Neural progenitor cell (in vitro differentiated cells): ENCODE data around the gene G0S2. TPM values are rescaled to one million over a fixed set of nuclear protein-coding genes. Genes with fewer than 3 reads are reported as not detected.

Experiments
- DNase-seq: peaks from one replicate; pipeline ENCODE4 v3.0.0-alpha.2; 2016; ENCODE audit warnings: low spot score
- H2AFZ ChIP-seq: fragments of 200-600 bp; sonication (generic); replicated peaks from 2 replicates; pipeline ENCODE4 v1.6.1; 2016; ENCODE audit warnings: antibody characterized with exemption
- H3F3A ChIP-seq: fragments of 200-600 bp; sonication (generic); 2 replicates; pipeline ENCODE4 v1.6.1; 2016; ENCODE audit warnings: antibody characterized with exemption, low read depth
- H3K27ac ChIP-seq: fragments of 200-600 bp; sonication (generic); 2 replicates; pipeline ENCODE4 v1.5.1; 2016; ENCODE audit warnings: mild to moderate bottlenecking
- H3K27me3 ChIP-seq: fragments of 200-600 bp; sonication (generic); 2 replicates; pipeline ENCODE4 v1.6.1; 2016; ENCODE audit warnings: mild to moderate bottlenecking, moderate library complexity
- H3K36me3 ChIP-seq: fragments of 200-600 bp; sonication (generic); 2 replicates; pipeline ENCODE4 v1.5.1; 2016
- H3K4me1 ChIP-seq: fragments of 200-600 bp; sonication (generic); 2 replicates; pipeline ENCODE4 v1.6.1; 2016; ENCODE audit warnings: mixed run types
- H3K4me2 ChIP-seq: fragments of 200-600 bp; sonication (generic); 2 replicates; pipeline ENCODE4 v1.6.1; 2016
- H3K4me3 ChIP-seq: fragments of 200-600 bp; sonication (generic); 2 replicates; pipeline ENCODE4 v1.5.1; 2016
- H3K79me2 ChIP-seq: fragments of 200-600 bp; sonication (generic); 2 replicates; pipeline ENCODE4 v1.6.1; 2016; ENCODE audit warnings: low read depth
- H3K9ac ChIP-seq: fragments of 200-600 bp; sonication (generic); 2 replicates; pipeline ENCODE4 v1.6.1; 2016
- H3K9me3 ChIP-seq: fragments of 200-600 bp; sonication (generic); 2 replicates; pipeline ENCODE4 v1.5.1; 2016; ENCODE audit warnings: low read depth
- H4K20me1 ChIP-seq: fragments of 200-600 bp; sonication (generic); 2 replicates; pipeline ENCODE4 v1.6.1; 2016; ENCODE audit warnings: low read depth
- H3K27ac Mint-ChIP-seq: 3 replicates; pipeline ENCODE4 v1.8.0; 2021; ENCODE audit warnings: mixed read lengths
- H3K27me3 Mint-ChIP-seq: 2 replicates; pipeline ENCODE4 v1.8.0; 2022; ENCODE audit warnings: low read depth, mild to moderate bottlenecking, inconsistent platforms, moderate library complexity, mixed read lengths; ENCODE audit not compliant: insufficient read depth
- H3K36me3 Mint-ChIP-seq: 3 replicates; pipeline ENCODE4 v1.8.0; 2021; ENCODE audit warnings: mixed read lengths
- H3K4me1 Mint-ChIP-seq: 3 replicates; pipeline ENCODE4 v1.8.0; 2021; ENCODE audit warnings: mixed read lengths
- H3K4me3 Mint-ChIP-seq: 3 replicates; pipeline ENCODE4 v1.8.0; 2021; ENCODE audit warnings: mild to moderate bottlenecking, moderate library complexity, mixed read lengths
- H3K9me3 Mint-ChIP-seq: 3 replicates; pipeline ENCODE4 v1.8.0; 2020; ENCODE audit warnings: mixed read lengths
- EZH2 ChIP-seq: fragments of 200-600 bp; sonication (generic); IDR thresholded peaks from 2 replicates; pipeline ENCODE4 v1.6.1; 2017; ENCODE audit warnings: antibody characterized with exemption, mild to moderate bottlenecking, moderate library complexity
- EZH2phosphoT487 ChIP-seq: fragments of 200-600 bp; sonication (generic); IDR thresholded peaks from 2 replicates; pipeline ENCODE4 v1.6.1; 2017; ENCODE audit warnings: antibody characterized with exemption
- total RNA-seq: library from RNA; depleted of rRNA; stranded (reverse); fragments of >200 nt; gene quantifications from 2 replicates; pipeline ENCODE4 v1.2.3, GENCODE V29; 2015; ENCODE audit warnings: low replicate concordance
- TF ChIP-seq, protein P1 (sequence below): fragments of 200-600 bp; sonication (generic); IDR thresholded peaks from 2 replicates; pipeline ENCODE4 v1.5.1; 2017; ENCODE audit warnings: antibody characterized with exemption, mild to moderate bottlenecking

G0S2 gene
- total RNA-seq, 1 donor from 2014 or later: not detected

DNA sequence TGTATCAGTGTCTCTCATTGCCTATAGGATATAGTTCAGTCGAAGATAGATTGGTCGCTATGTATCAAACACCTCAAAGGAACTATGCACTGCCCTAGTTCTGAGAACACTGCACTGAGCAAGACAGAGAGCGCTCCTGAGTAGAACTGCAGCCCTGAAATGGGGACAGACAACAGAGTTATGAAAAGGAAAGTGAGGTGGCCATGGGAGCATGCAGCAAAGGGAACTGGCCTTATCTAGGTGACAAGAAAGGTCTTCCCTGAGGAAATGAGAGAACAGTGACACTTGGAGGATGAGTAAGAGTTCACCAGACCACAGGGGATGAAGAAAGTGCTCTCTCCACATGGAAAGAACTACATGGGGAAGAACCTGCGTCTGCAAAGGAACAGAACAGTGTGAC is 7.5 kb upstream of the G0S2 start:
- no peaks in the 10 kb centered on the region for H3K79me2 ChIP-seq
- Mint-ChIP-seq H3K4me3 (no peak overlapping the region), H3K36me3 (no peaks in the 10 kb centered on the region), H3K27ac (no peak overlapping the region), H3K27me3 (peaks cover 4% of the 10 kb centered on the region), H3K9me3 (no peaks in the 10 kb centered on the region), H3K4me1 (no peaks in the 10 kb centered on the region)
- DNase-seq: no peak
- no peak overlapping the region for H2AFZ ChIP-seq
- H3K4me3 ChIP-seq: no peak overlapping the region
- no peaks in the 10 kb centered on the region for H4K20me1 ChIP-seq
- H3K9me3 ChIP-seq: no peaks in the 10 kb centered on the region
- no peak overlapping the region for H3K27ac ChIP-seq
- no peak overlapping the region for H3K9ac ChIP-seq
- no peaks in the 10 kb centered on the region for H3K4me1 ChIP-seq
- H3K4me2 ChIP-seq: no peak overlapping the region
- TF ChIP-seq, protein P1, sequence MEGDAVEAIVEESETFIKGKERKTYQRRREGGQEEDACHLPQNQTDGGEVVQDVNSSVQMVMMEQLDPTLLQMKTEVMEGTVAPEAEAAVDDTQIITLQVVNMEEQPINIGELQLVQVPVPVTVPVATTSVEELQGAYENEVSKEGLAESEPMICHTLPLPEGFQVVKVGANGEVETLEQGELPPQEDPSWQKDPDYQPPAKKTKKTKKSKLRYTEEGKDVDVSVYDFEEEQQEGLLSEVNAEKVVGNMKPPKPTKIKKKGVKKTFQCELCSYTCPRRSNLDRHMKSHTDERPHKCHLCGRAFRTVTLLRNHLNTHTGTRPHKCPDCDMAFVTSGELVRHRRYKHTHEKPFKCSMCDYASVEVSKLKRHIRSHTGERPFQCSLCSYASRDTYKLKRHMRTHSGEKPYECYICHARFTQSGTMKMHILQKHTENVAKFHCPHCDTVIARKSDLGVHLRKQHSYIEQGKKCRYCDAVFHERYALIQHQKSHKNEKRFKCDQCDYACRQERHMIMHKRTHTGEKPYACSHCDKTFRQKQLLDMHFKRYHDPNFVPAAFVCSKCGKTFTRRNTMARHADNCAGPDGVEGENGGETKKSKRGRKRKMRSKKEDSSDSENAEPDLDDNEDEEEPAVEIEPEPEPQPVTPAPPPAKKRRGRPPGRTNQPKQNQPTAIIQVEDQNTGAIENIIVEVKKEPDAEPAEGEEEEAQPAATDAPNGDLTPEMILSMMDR: no peak
- no peak for TF ChIP-seq EZH2
- TF ChIP-seq EZH2phosphoT487: no peak
- H3K27me3 ChIP-seq: peaks cover 7% of the 10 kb centered on the region
- H3K36me3 ChIP-seq: no peaks in the 10 kb centered on the region
- H3F3A ChIP-seq: no peaks in the 10 kb centered on the region

DNA sequence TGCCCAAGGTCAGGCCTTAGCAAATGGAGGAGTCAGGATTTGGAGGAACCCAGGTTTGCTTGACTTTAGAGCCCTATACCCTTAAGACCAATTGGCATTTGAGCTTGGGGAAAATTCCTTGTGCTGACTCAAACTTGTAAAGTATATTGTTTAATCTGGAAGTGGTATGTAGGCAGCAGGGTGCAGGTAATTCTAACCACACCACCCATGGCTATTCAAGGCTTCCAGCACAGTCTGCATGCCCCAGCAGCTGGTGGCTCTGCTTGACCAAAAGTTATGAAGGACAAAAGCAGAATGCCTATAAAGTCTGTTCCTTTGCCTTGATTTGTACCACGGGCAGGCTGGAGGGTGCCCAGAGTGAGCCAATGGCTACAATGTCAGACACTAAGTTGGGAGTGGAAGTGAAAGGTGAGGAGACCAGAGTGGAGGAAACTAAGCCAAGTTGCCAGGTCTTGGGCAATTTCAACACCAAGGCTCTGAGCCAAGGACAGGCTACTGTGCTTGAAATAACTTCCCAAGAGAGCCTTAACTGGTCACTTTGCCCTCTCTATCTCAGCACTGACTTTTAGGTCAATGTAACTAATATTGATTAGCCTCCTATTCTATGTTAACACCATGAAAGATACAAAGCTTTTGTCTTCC is 4.7 kb upstream of the G0S2 start:
- H3F3A ChIP-seq: no peaks in the 10 kb centered on the region
- no peaks in the 10 kb centered on the region for H3K36me3 ChIP-seq
- H3K9ac ChIP-seq: no peak overlapping the region
- H3K36me3 Mint-ChIP-seq: no peaks in the 10 kb centered on the region
- H3K27me3 Mint-ChIP-seq: peaks cover 13% of the 10 kb centered on the region
- TF ChIP-seq, protein P1: no peak
- TF ChIP-seq EZH2phosphoT487 (no peak), EZH2 (no peak)
- H3K79me2 ChIP-seq: no peaks in the 10 kb centered on the region
- peaks cover 35% of the 10 kb centered on the region for H3K27me3 ChIP-seq
- H3K4me1 ChIP-seq: no peaks in the 10 kb centered on the region
- H3K27ac Mint-ChIP-seq: no peak overlapping the region
- no peak overlapping the region for H3K27ac ChIP-seq
- H3K4me3 Mint-ChIP-seq: no peak overlapping the region
- no peak for DNase-seq
- H4K20me1 ChIP-seq: no peaks in the 10 kb centered on the region
- H3K4me3 ChIP-seq: no peak overlapping the region
- no peak overlapping the region for H3K4me2 ChIP-seq
- no peaks in the 10 kb centered on the region for H3K9me3 Mint-ChIP-seq
- H3K4me1 Mint-ChIP-seq: peaks cover 3% of the 10 kb centered on the region
- H3K9me3 ChIP-seq: no peaks in the 10 kb centered on the region
- no peak overlapping the region for H2AFZ ChIP-seq

DNA sequence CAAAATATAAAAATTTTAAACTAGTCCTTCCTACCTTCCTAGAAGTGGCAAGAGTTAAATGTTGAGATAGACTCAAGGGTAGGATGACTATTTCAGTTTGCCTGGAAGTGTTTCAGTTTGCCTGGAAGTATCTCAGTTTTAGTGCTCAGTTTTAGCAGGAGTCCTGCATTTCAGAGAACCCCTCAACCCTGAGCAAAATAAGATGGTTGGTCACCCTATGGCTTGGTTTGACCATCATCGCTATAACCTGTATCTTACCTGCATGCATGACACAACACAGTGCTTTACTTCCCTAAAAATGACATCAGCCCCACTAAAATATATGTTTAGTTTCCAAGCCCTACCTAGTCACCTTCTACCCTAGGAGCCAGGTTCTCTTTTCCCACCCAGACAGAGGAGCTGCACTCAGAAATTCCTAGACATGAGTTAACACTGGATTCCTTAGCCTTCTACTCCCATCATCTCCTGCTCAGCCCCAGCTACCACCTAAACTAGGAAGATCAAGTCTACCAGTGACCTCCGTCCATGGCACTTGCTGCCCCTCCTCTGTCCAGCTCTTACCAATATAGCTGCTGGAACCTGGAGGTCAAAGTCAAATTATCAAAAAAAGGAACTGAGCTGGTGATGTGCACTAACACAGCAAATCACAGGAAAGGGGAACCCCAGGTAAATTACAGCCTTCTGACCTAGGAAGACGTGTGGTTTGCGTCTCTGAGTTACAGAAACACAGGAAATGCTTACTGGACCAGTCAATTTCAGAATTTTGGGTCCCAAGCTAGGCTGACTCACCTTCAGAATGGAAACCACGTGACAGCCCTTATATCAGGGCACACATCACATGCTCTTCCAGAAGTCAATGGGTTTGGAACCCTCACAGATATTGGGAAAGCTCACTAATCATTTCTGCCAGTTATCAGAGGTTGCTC is 2.2 kb upstream of the G0S2 start:
- H3K36me3 ChIP-seq: no peaks in the 10 kb centered on the region
- no peak overlapping the region for H3K27ac Mint-ChIP-seq
- no peak overlapping the region for H2AFZ ChIP-seq
- H3K27me3 Mint-ChIP-seq: peaks cover 28% of the 10 kb centered on the region
- H3K4me2 ChIP-seq: no peak overlapping the region
- DNase-seq: no peak
- H3K79me2 ChIP-seq: no peaks in the 10 kb centered on the region
- no peak overlapping the region for H3K4me3 Mint-ChIP-seq
- H3K4me1 Mint-ChIP-seq: peaks cover 8% of the 10 kb centered on the region
- no peaks in the 10 kb centered on the region for H3K36me3 Mint-ChIP-seq
- H3K27ac ChIP-seq: no peak overlapping the region
- no peaks in the 10 kb centered on the region for H3K4me1 ChIP-seq
- H3K4me3 ChIP-seq: no peak overlapping the region
- TF ChIP-seq EZH2 (no peak), EZH2phosphoT487 (no peak)
- TF ChIP-seq, protein P1: no peak
- no peak overlapping the region for H3K9ac ChIP-seq
- peaks cover 60% of the 10 kb centered on the region for H3K27me3 ChIP-seq
- no peaks in the 10 kb centered on the region for H4K20me1 ChIP-seq
- no peaks in the 10 kb centered on the region for H3F3A ChIP-seq
- H3K9me3 Mint-ChIP-seq: no peaks in the 10 kb centered on the region
- no peaks in the 10 kb centered on the region for H3K9me3 ChIP-seq
